Stimulated activated CD8-positive, alpha-beta memory T cell treated with anti-CD3 and anti-CD28 coated beads, Interleukin-15, amount 100 ng/mL, for 1 hour (primary cell): ENCODE measurements around the gene COL2A1.

Experiments used
- DNase-seq: peaks from one replicate; pipeline ENCODE4 v3.0.0-alpha.2; 2020; ENCODE audit warnings: low read depth

The COL2A1 gene

DNA sequence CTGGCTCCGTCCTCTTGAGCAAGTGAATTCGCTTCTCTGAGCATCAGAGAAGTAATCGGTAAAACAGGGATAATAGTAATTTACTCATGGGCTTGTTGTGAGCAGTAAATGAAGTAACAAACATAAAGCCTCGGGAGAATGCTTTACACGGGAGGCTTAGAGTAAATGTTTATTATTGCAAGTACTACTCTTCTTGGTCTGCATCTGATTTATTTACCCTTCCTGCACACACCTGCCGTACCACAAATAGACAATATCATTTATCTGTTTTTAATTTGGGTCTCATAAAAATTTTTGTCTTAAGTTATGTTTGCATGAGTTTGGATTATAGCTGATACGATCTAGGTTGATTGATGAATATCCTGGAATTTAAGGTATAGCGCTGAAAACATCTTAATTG lies 7.8 kb upstream of the COL2A1 start:
- no peak for DNase-seq

DNA sequence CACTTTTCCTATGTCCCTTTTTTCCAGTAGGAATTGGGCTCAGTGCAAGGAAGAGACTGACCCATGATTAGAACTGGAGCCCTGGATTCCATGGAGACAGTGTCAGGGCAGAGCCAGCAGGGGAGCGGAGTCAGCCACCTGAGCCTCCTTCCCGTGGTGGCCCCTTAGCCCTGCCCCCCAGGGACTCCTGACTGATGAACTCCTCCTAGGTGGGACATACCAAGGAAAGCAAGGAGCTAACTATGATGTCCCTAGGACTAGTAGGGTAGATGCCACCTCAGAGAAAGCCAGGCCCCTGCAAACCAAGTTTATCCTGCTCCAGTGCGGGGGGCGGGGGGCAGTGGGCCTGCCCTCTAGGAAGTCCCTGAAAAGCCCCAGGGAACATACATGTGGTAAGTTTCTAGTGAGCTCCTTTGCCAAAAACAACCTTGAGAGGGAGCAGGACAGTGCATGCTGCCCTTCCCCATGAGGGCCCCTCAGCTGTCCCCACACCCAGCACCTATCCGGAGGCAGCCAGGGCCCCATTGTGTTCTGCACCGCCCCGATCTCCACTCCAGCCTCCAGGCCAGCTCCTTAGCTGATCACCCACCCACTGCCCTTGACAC lies 6.2 kb upstream of the COL2A1 start:
- DNase-seq: no peak

DNA sequence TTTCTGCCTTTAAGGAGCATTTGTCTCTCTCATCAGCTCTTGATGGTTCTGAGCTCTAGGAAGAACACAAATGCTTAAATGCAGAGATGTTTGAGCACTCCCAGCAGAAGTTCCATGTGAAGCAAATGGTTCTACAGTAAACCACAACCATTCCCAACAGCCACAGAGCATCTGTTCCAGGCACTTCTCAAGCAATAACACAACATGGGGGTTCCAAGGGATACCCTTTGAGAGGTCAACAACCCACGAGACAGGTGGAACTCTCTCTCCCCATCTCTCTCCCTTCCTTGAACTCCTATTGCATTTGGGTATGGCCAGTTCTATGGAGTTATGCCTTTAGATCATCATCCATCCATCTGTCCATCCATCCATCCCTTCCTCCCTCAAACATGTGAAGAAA lies 5.2 kb upstream of the COL2A1 start:
- DNase-seq: no peak

DNA sequence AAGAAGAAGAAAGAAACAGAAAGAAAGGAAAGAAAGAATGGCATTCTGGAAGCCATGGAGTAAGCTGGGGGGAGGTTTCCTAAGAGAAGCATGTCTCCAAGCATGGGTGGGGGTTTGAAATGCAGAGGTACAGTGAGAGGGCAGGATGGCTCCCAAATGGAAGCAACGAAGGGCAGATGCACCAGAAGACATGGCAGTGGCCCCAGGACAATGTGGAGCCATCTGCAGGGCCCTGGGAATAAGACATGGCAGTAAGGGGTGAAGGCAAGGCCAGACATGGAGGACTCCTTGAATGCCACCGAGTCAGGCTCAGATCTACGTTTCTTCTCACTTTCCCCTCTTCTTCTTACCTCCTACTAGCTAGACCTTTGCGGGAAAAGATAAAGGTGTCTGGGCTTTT lies 4.7 kb upstream of the COL2A1 start:
- DNase-seq: no peak

DNA sequence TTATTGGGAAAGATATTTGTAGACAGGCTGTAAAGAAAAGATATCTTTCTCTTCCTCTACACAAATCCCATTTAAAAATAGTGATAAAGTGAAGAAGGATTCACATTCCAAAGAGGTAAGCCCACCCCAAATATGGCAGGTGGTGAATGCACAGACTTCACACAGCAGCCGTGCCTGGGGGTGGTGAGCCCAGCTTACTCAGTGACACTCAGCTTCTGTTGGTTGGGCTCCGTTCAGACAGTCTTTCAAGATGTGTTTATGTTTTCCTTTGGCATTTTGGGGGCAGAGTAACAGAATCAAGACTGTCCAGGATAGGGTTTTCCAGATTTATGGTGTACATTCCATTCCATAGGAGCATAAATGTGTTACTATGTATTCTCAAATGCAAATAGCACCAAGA lies 4.1 kb upstream of the COL2A1 start:
- DNase-seq: no peak

DNA sequence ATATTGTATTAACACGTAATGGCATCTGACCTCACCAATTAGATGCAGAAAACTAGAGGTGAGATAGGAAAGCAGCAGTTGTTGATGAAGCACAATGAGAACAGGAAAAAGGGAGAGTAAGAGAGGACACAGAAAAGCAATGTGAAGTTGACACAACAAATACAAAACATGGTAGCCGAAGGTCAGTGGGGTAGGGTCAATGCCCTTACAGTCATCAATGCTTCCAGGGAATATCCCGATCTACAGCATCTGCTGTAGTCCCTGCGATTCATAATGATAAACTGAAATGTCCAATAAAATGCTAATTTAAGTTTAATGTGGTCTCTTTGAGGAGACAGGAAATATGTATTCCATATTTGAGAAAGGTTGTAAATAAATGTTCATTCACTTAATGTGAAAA lies 2.9 kb upstream of the COL2A1 start:
- no peak for DNase-seq

DNA sequence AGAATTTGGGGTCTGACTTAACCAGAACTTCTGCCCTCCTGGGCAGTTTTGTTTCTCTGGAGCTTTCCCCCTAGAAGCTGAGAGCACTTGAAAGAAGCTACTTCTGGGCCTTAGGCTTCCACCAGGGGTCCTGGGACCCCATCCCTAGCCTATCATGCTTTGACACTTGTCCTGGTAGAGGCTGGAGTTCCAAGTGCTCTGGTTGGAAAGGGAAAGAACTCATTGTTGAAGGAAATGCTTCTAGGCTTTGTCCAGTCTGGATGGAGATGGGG lies 1.4 kb upstream of the COL2A1 start:
- DNase-seq: no peak

DNA sequence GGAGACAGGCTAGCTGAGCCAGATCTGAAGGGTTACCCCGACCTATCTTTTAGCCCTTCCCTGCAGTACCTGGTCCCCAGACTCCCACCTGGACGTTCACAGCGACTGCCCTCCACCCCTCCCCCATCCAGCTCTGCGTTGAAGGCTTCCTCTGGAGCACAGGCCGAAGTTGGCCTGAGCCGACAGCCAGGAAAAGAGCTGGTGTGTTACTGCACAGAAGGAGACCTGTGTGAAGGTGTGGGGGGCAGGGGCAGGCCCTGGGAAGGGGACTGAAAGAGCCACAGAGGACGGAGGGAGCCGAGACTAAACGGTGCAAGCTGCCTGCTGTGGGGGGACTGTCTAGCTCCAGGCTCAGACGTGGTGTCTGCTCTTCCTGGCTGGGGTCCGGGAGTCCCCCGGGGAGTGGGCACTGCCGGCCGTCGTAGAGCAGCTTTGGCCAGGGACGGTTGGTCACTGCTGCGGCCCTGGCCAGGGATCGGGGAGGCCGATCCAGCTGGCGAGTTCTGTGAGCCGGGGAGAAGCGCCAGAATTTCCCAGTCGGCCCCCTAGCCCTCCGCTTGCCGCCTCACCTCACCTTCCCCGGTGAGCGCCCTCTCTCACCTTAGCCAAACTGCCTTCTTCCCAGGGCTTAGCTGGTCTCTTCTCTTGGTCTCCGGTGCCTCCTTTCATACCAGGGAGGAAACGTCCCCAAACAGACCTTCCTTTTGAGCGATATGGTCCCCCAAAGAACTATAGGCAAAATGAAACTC lies 899 bp upstream of the COL2A1 start:
- DNase-seq: no peak

DNA sequence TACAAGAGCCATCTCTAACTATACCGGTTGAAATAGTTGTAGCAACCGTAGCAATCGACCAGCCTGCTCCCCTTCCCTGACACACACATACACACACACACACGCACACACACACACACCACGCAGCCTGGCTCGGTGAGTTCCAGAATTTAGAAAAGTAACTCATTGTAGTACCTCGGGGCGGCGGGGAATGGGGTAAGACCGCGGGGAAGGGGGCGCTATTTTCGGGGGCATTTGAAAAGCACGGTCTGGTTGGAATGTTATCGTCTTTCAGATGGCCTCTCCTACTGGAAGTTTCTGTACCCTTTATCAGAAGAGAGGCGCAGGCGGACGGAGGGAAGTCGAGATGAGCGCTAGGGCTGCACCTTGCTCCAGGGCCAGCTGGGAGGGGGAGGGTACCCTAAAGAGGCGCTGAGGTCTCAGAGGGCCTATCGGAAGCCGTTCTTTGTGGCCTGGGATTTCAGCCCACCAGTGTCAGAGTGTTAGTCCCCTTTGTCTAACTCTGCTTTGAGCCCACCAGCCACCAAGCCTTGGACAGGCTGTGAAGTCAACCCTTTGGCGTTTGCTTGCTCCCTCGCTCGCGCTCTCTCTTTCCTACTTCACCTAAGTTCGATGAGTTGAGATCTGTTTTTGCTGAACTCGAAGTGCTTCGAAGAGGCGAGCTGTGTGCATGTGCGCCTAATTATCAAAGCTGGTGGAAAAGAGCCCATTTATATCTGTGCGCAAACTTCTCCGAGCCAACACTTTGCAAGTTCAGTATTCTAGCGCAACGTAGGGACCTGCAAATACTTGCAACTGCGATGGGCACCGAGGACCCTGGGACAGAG lies 837 bp downstream of the COL2A1 start:
- no peak for DNase-seq

DNA sequence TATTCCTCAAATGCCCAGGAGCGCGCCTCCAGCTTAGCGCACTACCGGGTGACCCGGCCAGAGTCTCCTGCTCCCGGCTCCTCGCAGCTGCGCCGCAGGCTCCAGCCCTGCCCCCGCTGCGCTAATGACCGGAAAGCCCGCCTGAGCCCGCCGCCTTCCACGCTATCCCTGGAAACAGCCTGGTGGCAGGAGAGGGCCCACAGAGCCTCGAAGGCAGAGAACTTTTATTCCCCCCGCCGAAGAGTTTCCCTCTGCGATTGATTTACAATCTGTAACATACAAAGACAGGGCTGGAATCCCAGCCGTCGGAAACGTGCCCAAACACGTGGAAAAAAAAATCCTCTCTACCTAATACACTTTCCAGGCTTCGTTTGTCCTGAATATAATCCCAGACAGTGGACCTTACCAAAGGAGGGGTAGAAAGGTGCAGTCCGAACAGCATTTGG lies 1.5 kb downstream of the COL2A1 start:
- no peak for DNase-seq

DNA sequence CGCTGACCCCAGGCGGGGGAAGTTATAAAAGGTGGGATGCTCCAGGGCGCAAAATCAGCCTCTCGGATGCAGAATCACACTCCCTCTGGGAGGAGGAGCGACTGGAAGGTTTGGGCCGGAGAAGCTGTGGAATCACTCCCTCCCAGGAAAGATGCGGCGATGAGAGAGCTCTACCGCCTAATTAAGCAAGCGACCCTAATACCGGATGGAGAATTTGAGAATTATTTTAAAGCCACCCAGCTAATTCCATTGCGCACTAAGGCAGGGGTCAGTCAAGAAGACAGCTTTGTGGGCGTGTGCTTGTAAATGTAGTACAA lies 1.9 kb downstream of the COL2A1 start:
- no peak for DNase-seq

DNA sequence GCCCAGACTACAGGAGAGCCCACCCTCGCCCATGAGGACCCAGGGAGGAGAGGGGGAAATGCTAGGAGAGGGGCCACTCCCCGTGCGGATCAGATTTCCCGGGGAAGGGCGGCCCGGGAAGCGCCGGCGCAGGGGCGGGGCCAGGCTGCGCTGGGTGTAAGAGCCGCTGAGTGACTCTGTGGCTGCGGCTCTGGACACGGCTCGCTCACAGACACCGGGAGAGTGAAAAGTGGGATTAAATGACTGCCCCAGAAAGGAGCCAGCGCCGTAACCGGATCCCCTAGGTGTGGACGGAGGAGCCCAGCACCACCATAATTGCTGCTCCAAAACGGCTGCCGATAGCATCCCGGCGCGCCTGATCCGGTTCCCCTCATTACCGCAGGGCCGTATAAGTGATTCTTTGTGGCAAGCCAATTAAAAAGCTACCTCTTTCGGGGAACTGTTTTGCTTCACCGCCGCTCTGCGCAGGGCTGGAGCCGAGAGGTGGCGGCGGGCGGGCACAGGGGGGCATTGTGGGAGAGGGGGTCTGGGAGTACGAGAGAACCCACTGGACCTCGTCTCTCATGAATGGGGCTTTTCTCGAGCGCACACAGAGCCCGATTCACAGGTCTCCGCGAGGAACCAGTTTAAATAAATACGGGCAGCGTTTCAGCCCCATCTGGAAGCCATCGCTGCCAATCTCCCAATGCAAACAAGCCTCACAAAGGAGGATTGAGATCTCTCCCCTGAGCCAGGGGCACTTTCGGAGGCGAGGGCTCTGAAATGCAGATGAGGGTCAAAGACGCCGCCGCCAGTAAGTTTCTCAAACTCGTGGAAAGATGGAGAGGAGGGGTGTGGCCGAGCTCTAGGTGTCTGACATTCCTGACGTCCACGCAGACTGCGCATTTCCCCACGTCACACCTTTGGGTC lies 2.5 kb downstream of the COL2A1 start:
- no peak for DNase-seq

DNA sequence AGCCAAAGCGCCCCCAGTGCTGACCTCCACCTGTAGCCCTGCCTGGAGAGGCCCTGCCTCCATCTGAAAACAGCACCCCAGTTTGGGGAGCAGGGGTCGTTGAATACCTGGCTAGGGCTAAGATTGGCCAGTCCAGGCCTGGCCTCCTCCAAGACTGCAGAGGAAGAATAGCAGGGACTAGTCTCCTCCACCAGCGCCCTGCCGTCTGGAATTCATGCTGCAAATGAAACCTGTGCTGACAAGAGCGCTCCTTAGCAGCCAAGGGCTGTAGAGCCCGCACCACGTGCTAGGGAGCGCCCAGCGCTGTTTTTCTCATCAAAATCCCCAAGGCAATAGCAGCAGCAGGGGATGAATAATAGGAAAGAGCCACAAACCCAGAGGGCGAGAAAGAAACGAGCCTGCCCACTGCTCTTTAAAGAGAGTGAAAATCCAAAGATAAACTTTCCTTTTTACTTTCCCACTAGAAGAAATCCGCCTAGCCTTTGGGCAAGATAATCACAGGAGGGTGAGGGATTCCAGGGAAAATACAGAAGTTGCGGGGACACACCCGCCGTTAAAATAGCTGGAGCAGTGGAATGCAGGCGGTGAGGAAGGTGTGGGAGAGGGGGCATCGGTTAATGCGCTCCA lies 3.3 kb downstream of the COL2A1 start:
- DNase-seq: no peak

DNA sequence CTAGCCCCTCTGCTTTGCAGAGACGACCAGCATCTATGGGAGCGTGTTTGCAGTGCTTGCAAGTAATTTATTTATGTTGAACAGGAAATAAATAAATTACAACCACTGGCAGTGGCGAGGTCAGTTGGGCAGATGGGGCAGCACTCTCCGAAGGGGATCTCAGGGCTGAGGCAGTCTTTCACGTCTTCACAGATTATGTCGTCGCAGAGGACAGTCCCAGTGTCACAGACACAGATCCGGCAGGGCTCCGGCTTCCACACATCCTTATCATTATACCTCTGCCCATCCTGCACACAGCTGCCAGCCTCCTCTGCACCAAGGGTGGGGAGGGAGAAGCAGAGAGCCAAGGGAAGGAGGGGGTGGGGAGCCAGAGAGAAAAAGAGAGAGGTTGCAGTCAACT lies 4.5 kb downstream of the COL2A1 start:
- no peak for DNase-seq

DNA sequence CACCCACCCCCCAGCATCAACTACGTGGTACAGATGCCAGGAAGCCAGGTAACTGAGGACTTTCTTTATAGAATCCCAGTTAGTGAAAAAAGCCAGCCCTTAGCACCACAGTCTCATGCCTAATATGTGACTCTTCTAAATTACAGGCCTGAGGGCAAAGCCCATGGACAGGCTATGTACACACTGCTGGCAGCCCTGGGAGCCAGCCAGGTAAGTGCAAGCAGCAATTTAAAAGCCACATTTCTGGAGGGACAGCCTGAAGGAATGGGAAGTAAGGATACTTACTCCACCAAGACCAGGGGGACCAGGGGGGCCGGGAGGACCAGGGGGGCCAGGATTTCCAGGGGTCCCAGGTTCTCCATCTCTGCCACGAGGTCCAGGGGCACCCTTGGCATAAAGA lies 7.0 kb downstream of the COL2A1 start:
- no peak for DNase-seq

DNA sequence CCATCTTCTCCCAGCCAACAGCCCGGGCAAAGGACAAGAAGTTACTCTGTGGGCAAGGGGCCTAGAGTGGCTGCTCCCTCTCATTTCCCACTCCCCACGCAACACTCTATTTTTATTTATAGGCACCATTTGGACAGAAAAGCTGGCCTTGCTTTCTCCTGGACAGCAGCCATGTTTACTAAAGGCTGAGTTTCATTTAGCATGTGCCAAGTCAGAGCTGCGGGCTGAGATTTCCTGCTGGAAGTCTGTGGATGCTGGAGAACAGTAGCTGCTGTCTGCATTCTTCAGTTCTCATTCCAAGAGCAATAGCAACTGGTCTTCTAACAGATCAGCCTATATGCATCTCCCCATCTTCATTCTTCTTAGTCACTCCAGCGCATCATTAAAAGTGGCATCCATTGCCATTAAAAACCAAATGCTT lies 8.3 kb downstream of the COL2A1 start:
- no peak for DNase-seq

DNA sequence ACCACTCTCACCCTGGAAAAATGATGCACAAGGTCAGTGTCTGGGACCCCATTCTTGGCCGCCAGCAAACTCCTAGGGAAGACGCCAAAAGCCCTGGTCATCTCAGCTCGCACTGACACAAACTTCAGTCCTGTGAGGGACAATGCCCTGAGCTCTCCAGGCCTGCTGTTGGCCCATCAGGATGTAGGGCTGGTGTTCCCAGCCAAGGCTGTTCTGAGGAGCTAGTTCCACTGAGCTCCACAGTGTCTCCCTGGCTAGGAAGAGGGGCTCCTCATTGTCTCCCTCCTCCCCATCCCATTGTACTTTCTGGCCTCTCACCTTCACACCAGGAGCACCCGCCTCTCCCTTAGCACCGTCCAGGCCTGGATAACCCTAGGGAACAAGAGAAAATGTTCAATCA lies 10.8 kb downstream of the COL2A1 start:
- DNase-seq: no peak

DNA sequence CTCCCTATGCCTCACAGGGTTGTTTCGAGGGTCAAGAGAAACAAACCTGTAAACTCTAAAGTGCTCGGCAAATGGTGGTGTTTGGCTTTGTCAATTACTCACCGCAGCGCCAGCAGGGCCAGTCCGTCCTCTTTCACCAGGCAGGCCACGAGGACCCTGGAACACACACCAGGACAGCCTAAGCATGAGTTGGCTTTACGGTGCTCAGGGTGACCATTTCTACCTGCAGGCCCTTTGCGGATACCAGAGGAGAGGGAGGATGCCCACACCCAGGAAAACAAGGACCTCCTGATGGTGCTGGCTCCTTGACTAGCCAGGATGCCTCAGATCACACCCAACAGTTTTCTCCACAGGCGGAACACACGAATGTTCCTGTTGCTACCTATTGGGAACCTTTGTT lies 11.5 kb downstream of the COL2A1 start:
- DNase-seq: no peak

DNA sequence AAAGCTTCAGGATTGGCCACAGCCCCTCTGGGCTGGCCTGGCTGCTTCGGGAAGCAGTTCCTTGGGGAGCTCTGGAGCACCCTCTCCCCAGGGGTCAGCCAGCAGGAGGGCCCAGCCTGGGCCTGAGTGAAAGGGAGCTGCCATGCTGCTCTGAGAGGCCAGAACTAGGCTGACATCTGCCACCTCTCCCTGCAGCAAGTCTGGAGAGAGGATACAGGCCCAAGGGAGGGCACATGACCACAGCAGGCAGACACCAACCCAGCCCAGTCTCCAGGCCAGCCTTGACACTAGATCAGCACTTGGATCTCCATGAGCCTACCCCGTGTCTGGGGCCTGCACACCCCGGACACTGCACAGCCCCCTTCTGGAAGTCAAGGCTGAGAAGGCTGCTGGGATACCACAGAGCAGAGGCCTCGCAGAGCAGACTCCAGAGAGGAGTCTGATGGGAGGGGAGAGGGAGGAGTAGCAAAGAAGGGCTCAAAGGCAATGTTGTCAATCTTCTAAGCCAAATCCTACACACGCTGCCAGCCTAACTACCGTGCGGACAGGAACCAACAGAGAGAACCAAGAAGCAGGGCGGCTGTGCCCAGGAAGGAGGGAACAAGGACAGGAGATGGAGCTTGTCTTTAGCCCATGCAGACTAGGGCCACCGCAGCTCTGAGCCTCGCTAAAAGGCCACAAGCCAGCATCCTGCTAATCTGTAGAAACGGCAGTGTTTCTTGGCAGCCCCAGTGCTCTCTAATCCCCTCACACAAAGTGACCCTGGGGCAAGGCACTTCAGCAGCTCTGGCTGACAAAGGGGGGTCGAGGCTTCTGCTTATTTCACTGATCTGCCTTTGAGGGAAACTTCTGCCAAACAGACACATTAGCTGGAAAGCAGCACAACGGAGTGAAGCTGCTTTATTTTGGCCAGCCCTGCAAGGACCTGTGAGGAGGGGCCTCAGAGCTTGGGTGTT lies 12.9 kb downstream of the COL2A1 start:
- DNase-seq: no peak

DNA sequence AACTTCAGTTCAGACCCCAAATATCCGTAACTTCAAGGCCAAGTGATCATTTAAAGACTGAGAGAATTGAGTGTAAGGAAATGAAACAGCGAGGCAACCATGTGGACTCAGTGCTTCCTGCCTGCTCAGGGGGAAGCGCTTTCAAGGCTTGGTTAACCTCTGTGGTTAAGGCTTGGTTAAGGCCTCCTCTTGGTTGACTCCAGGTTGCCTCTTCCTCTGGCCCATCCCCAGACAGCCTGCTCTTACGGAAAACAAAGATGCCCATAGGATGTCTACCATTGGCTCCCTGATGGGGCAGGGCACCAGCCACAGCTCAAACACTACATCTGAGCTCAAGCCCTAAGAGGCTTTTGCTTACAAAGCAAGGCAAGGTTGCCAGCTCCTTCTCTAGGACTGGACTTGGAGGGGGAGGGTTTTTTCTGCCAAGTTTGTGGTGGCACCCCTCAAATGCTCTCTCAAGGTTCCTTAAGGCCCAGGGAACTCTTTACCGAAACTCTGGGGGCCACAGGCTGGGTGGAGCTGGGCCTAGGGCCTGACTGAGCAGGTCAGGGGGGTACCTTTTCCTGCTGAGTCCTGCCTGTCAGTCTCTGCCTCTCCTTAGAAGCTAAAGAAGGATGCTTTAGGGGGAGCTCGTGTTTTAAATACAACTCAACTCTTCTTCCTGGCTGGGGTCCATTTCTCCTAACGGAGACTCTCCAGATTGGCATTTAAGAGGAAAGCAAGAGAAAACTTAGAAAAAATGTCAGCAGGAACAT lies 13.7 kb downstream of the COL2A1 start:
- DNase-seq: no peak
